ENCODE results near the gene LRRTM3. TPM values are rescaled to one million over a fixed set of nuclear protein-coding genes. Genes with fewer than 3 reads are reported as not detected.

Gene LRRTM3
- polyA plus RNA-seq, 1 donor = 1.4 TPM

DNA sequence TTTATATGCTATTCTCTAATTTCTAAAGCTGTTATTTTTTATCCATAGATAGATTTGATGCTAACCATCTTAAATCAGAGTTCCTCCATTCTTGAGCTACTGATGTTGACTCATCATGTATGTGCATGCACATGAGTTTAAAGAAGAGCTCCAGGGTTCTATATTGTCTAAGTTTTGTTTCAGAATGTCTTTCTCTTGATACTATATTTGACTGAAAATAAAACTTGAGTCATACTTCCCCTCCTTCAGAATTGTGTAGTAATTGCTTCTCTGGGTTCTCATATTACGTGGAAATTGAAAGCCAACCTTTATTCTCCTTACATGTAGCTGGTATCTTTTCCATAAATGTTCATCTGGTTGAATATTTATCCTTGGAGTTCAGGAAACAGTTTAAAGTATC, 89.4 kb downstream of the LRRTM3 start:
- Histone ChIP-seq H3K36me3 (ENCODE audit: control insufficient read depth, insufficient read depth, low read length) (no peaks in the 10 kb centered on the region), H3K4me1 (ENCODE audit: control insufficient read depth, insufficient read depth, low read length) (no peaks in the 10 kb centered on the region), H3K4me3 (ENCODE audit: low read length) (no peak overlapping the region), H3K9me3 (ENCODE audit: control insufficient read depth, low read depth, low read length) (no peaks in the 10 kb centered on the region), H3K27ac (ENCODE audit: low read length) (no peak overlapping the region), H3K27me3 (ENCODE audit: control insufficient read depth, insufficient read depth, low read length) (no peaks in the 10 kb centered on the region)
- no CpG with 5 or more reads among the region's 1 CpG for WGBS (ENCODE audit: insufficient coverage, low lambda C conversion rate)
- no peak for DNase-seq

DNA sequence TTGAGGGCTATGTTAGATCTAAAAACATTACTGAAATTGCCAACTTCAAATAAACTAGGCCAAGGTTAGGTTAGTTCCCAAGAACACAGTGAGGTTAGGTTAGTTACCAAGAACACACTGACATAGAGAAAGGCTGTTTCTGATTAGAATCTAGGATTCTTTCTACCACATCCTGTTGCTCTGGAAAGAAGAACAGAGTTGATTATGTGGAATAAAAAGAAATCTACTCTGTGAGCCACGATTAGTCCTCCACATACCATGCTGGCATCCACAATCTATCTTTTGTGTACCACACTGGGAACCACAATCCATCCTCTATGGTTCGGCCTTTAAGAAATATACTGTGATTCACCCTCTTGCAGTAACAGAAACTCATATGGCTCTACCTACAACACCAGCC, 91.4 kb downstream of the LRRTM3 start:
- H3K4me3 ChIP-seq (ENCODE audit: low read length) = no peak overlapping the region
- no peak for DNase-seq
- no peaks in the 10 kb centered on the region for H3K4me1 ChIP-seq (ENCODE audit: control insufficient read depth, insufficient read depth, low read length)
- H3K36me3 ChIP-seq (ENCODE audit: control insufficient read depth, insufficient read depth, low read length) = no peaks in the 10 kb centered on the region
- H3K9me3 ChIP-seq (ENCODE audit: control insufficient read depth, low read depth, low read length) = no peaks in the 10 kb centered on the region
- no peaks in the 10 kb centered on the region for H3K27me3 ChIP-seq (ENCODE audit: control insufficient read depth, insufficient read depth, low read length)
- WGBS (ENCODE audit: insufficient coverage, low lambda C conversion rate) = no CpG with 5 or more reads among the region's 2 CpGs
- H3K27ac ChIP-seq (ENCODE audit: low read length) = no peak overlapping the region

DNA sequence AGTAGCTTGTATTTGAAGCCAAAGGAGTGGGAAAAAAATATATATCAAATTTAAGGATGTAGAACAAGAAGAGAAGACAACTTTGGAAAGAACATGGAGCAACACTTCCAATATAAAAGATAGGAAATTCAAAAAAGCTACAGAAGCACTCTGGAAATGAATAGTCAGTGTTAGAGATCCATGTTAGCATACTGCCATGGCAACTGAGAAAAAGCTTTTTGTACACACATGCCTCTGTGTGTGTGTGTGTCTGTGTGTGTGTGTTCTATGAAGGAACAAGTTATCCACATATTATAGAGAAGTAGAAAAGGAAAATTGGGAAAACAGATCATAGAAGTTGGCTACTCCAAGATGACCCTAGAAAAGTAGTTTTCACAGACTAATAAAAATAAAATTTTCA, 96.3 kb downstream of the LRRTM3 start:
- no peak for DNase-seq
- H3K27ac ChIP-seq (ENCODE audit: low read length) = no peak overlapping the region
- no peaks in the 10 kb centered on the region for H3K36me3 ChIP-seq (ENCODE audit: control insufficient read depth, insufficient read depth, low read length)
- H3K4me1 ChIP-seq (ENCODE audit: control insufficient read depth, insufficient read depth, low read length) = no peaks in the 10 kb centered on the region
- no peaks in the 10 kb centered on the region for H3K9me3 ChIP-seq (ENCODE audit: control insufficient read depth, low read depth, low read length)
- no peaks in the 10 kb centered on the region for H3K27me3 ChIP-seq (ENCODE audit: control insufficient read depth, insufficient read depth, low read length)
- no peak overlapping the region for H3K4me3 ChIP-seq (ENCODE audit: low read length)

DNA sequence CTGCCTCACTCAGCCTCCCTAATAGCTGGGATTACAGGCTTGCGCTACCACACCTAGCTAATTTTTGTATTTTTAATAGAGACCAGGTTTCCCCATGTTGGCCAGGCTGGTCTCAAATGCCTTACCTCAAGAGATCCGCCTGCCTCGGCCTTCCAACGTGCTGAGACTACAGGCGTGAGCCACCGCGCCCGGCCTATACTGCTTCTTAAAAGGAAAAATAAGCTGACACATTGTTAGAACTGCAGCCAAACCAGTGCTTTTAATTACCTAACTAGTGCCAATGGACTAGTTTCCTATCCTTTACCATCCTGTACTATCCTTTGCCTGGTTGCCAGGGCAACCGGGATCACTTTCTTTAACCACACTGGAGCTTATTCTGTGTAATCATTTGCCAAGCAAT, 108.0 kb downstream of the LRRTM3 start:
- Histone ChIP-seq H3K4me1 (ENCODE audit: control insufficient read depth, insufficient read depth, low read length) (no peaks in the 10 kb centered on the region), H3K36me3 (ENCODE audit: control insufficient read depth, insufficient read depth, low read length) (no peaks in the 10 kb centered on the region), H3K9me3 (ENCODE audit: control insufficient read depth, low read depth, low read length) (no peaks in the 10 kb centered on the region), H3K27me3 (ENCODE audit: control insufficient read depth, insufficient read depth, low read length) (no peaks in the 10 kb centered on the region), H3K4me3 (ENCODE audit: low read length) (no peak overlapping the region), H3K27ac (ENCODE audit: low read length) (no peak overlapping the region)
- no peak for DNase-seq
- no CpG with 5 or more reads among the region's 9 CpGs for WGBS (ENCODE audit: insufficient coverage, low lambda C conversion rate)

DNA sequence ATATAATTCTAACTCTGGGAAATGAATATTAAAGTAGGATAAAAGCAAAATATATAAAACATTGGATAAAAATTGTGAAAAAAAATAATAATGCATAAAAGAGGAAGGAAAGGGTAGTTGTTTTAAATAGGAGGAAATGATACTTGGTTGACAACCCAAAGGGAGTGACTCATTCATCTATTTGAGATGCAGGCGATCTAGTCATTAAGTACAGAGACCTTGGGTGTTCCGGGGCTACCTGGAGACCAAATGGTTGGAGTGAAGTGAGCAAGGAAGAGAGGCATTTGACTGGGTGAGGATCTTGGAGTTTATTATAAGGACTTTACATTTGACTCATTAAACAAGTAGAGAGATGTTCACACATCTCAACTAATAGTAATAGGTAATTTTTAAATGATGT, 111.0 kb downstream of the LRRTM3 start:
- H3K27ac ChIP-seq (ENCODE audit: low read length) = no peak overlapping the region
- H3K4me3 ChIP-seq (ENCODE audit: low read length) = no peak overlapping the region
- no CpG with 5 or more reads among the region's 2 CpGs for whole genome bisulfite sequencing (ENCODE audit: insufficient coverage, low lambda C conversion rate)
- no peaks in the 10 kb centered on the region for H3K9me3 ChIP-seq (ENCODE audit: control insufficient read depth, low read depth, low read length)
- no peaks in the 10 kb centered on the region for H3K4me1 ChIP-seq (ENCODE audit: control insufficient read depth, insufficient read depth, low read length)
- no peaks in the 10 kb centered on the region for H3K27me3 ChIP-seq (ENCODE audit: control insufficient read depth, insufficient read depth, low read length)
- DNase-seq = no peak
- no peaks in the 10 kb centered on the region for H3K36me3 ChIP-seq (ENCODE audit: control insufficient read depth, insufficient read depth, low read length)

DNA sequence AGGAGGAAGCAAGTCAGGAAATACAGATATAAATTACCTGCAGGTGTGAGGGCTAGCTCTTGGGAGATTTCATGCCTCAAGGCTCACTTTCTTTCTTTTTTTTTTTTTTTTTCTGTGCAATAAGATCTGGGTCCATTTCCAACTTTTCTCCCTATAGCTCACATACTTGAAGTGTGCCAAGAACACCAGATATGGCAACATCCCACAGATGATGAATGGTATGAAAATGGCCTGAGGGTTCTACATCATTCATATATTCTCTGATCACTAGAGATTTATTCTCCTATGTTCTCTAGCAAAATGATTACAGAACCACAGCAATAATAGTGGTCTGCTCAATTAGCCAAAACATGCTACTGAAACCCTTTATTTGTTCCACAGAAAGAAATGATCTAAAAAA, 117.2 kb downstream of the LRRTM3 start:
- Histone ChIP-seq H3K9me3 (ENCODE audit: control insufficient read depth, low read depth, low read length) (peaks cover 2% of the 10 kb centered on the region), H3K4me1 (ENCODE audit: control insufficient read depth, insufficient read depth, low read length) (no peaks in the 10 kb centered on the region), H3K27ac (ENCODE audit: low read length) (no peak overlapping the region), H3K36me3 (ENCODE audit: control insufficient read depth, insufficient read depth, low read length) (no peaks in the 10 kb centered on the region), H3K27me3 (ENCODE audit: control insufficient read depth, insufficient read depth, low read length) (no peaks in the 10 kb centered on the region), H3K4me3 (ENCODE audit: low read length) (no peak overlapping the region)
- no peak for DNase-seq

DNA sequence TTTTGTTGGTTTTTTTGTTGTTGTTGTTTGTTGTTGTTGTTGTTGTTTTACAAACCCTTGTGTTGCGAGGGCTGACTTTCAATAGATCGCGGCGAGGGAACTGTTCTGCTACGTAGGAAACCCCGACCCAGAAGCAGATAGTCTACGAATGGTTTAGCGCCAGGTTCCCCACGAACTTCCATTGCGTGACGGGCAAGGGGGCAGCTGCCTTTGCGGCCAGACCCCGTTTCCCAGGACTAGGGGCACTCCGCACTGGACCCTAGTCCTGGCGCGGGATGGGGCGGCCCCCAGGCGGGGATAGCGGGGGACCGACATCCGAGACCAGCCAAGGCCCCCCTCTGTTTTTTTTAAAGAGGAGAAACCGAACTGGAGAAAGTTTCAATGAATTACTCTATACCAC, 119.6 kb downstream of the LRRTM3 start:
- Histone ChIP-seq H3K27me3 (ENCODE audit: control insufficient read depth, insufficient read depth, low read length) (no peaks in the 10 kb centered on the region), H3K27ac (ENCODE audit: low read length) (no peak overlapping the region), H3K4me1 (ENCODE audit: control insufficient read depth, insufficient read depth, low read length) (no peaks in the 10 kb centered on the region), H3K36me3 (ENCODE audit: control insufficient read depth, insufficient read depth, low read length) (no peaks in the 10 kb centered on the region), H3K4me3 (ENCODE audit: low read length) (no peak overlapping the region), H3K9me3 (ENCODE audit: control insufficient read depth, low read depth, low read length) (peaks cover 2% of the 10 kb centered on the region)
- WGBS (ENCODE audit: insufficient coverage, low lambda C conversion rate) = 100% methylated on average over 4 of the region's 22 CpGs
- DNase-seq = no peak

DNA sequence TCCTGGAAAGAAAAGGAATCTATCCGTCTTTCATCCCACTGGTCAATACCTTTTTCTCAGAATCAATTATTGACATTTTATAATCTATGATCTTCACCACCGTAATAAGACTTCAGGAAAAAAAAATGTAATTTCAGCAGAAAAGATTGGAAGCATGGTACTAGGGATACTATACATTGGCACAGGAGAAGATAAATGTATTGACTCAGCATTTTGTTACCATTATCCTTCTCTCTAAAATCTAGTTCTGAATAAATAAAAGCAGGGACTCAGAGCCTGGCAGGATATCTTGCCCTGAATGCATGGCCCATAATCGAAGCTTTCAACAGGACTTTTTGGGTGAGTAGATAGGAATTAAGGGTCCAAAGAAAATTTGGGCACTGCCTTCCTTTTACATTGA, 120.7 kb downstream of the LRRTM3 start:
- Histone ChIP-seq H3K36me3 (ENCODE audit: control insufficient read depth, insufficient read depth, low read length) (no peaks in the 10 kb centered on the region), H3K9me3 (ENCODE audit: control insufficient read depth, low read depth, low read length) (peaks cover 2% of the 10 kb centered on the region), H3K27me3 (ENCODE audit: control insufficient read depth, insufficient read depth, low read length) (no peaks in the 10 kb centered on the region), H3K4me1 (ENCODE audit: control insufficient read depth, insufficient read depth, low read length) (no peaks in the 10 kb centered on the region), H3K4me3 (ENCODE audit: low read length) (no peak overlapping the region), H3K27ac (ENCODE audit: low read length) (no peak overlapping the region)
- no peak for DNase-seq
- 60% methylated on average over 1 of the region's 3 CpGs for WGBS (ENCODE audit: insufficient coverage, low lambda C conversion rate)

DNA sequence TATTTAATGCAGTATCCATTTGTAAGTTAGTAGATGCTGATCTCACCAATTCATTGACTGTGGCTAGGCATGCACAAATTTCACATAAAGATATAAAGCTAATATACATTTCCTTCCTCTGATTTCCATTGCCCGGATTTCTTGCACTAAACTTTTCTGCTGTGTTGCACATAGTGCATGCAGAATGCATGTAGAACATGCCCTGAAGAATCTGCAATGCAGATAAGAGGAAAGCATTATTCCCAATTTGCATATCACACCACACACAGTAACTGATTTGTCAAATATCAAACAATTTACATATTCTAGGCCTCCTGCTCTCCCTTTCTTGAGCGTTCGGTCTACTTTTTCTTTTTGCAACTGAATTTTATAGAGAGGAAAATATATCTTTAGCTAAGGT, 124.2 kb downstream of the LRRTM3 start:
- Histone ChIP-seq H3K4me3 (ENCODE audit: low read length) (no peak overlapping the region), H3K36me3 (ENCODE audit: control insufficient read depth, insufficient read depth, low read length) (no peaks in the 10 kb centered on the region), H3K4me1 (ENCODE audit: control insufficient read depth, insufficient read depth, low read length) (no peaks in the 10 kb centered on the region), H3K9me3 (ENCODE audit: control insufficient read depth, low read depth, low read length) (peaks cover 2% of the 10 kb centered on the region), H3K27me3 (ENCODE audit: control insufficient read depth, insufficient read depth, low read length) (no peaks in the 10 kb centered on the region), H3K27ac (ENCODE audit: low read length) (no peak overlapping the region)
- DNase-seq = no peak
- WGBS (ENCODE audit: insufficient coverage, low lambda C conversion rate) = 100% methylated on average over 2 of the region's 3 CpGs

DNA sequence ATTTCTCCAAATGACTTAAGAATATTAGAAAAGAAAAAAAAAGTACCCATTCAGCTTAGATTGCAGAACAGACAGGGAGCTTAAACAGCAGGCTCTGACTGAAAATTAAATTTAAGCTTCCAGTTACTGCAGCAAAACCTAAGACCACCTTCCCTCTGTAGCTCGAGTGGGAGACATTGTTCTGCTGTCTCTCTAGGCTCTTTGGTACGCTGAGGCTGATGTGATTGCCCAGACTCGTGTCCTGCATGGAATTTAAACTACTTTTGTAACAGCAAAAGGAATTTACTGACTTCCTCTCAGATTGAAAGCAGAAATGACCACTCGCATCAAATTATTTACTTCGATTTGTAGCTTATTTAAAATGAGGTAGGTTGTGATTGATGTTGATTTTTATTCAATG, 124.6 kb downstream of the LRRTM3 start:
- no peak for DNase-seq
- Histone ChIP-seq H3K4me3 (ENCODE audit: low read length) (no peak overlapping the region), H3K27ac (ENCODE audit: low read length) (no peak overlapping the region), H3K36me3 (ENCODE audit: control insufficient read depth, insufficient read depth, low read length) (no peaks in the 10 kb centered on the region), H3K27me3 (ENCODE audit: control insufficient read depth, insufficient read depth, low read length) (no peaks in the 10 kb centered on the region), H3K4me1 (ENCODE audit: control insufficient read depth, insufficient read depth, low read length) (no peaks in the 10 kb centered on the region), H3K9me3 (ENCODE audit: control insufficient read depth, low read depth, low read length) (peaks cover 1% of the 10 kb centered on the region)
- WGBS (ENCODE audit: insufficient coverage, low lambda C conversion rate) = 58% methylated on average over 3 of the region's 5 CpGs

DNA sequence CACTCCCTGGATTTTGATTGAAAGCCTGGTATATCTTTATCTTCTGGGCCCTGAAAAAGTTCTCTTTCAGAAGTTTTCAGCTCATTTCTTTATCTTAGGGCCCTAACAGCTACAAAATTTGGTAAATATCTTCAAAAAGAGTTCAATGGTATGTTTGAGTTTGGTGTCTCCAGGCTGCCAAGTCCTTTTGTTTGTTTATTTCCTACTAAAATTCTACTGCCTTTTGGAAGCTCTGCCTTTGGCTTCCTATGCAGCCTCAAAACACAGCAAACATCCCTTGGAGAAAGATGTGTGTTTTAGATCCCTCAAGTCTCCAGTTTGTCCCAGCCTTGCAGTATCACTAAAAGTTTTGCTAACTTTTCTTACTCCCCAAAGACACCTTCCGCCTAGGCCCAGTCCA, 146.8 kb downstream of the LRRTM3 start:
- H3K27me3 ChIP-seq (ENCODE audit: control insufficient read depth, insufficient read depth, low read length) = no peaks in the 10 kb centered on the region
- no peak overlapping the region for H3K27ac ChIP-seq (ENCODE audit: low read length)
- H3K4me1 ChIP-seq (ENCODE audit: control insufficient read depth, insufficient read depth, low read length) = peaks cover 6% of the 10 kb centered on the region
- H3K36me3 ChIP-seq (ENCODE audit: control insufficient read depth, insufficient read depth, low read length) = no peaks in the 10 kb centered on the region
- no CpG with 5 or more reads among the region's 1 CpG for WGBS (ENCODE audit: insufficient coverage, low lambda C conversion rate)
- H3K4me3 ChIP-seq (ENCODE audit: low read length) = no peak overlapping the region
- no peaks in the 10 kb centered on the region for H3K9me3 ChIP-seq (ENCODE audit: control insufficient read depth, low read depth, low read length)
- no peak for DNase-seq
